ENCODE data around the gene SMCO4. TPM values are rescaled to one million over a fixed set of nuclear protein-coding genes. Genes with fewer than 3 reads are reported as not detected.
A peak's percentile ranks its signal among the peaks of the same experiment; 100 is the strongest.

The SMCO4 gene
- total RNA-seq, 1 experiment from 2014 or later = 50.1 TPM

DNA sequence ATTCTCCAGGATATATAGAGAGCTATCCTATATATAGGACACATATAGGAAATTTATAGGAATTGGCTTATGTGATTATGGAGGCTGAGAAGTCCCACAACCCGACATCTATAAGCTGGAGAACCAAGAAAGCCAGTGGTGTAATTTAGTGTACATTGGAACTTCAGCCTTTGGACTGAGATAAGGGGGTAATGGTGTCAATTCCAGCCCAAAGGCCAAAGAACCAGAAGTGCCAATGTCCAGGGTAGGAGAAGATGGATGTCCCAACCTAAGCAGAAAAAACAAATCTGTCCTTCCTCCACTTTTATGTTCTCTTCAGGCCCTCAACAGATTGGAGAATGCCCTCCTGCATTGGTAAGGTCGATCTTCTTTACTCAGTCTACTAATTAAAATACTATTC, 25.5 kb upstream of the SMCO4 start:
- ChIA-PET CTCF (no interaction called here), POLR2A (no interaction called here)
- DNase-seq (ENCODE audit: low spot score) (no peak), ATAC-seq (no peak)
- no peaks in the 10 kb centered on the region for H3K36me3 Mint-ChIP-seq
- peaks cover 11% of the 10 kb centered on the region for H3K4me1 Mint-ChIP-seq
- TF ChIP-seq ETV6 (CRISPR knock-in tag; IDR thresholded peaks at IDR 0.05) (no peak), KAT7 (CRISPR knock-in tag; IDR thresholded peaks at IDR 0.05; ENCODE audit: borderline replicate concordance) (no peak)
- TF ChIP-seq, protein P1, sequence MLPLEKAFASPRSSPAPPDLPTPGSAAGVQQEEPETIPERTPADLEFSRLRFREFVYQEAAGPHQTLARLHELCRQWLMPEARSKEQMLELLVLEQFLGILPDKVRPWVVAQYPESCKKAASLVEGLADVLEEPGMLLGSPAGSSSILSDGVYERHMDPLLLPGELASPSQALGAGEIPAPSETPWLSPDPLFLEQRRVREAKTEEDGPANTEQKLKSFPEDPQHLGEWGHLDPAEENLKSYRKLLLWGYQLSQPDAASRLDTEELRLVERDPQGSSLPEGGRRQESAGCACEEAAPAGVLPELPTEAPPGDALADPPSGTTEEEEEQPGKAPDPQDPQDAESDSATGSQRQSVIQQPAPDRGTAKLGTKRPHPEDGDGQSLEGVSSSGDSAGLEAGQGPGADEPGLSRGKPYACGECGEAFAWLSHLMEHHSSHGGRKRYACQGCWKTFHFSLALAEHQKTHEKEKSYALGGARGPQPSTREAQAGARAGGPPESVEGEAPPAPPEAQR (CRISPR knock-in tag; IDR thresholded peaks at IDR 0.05) = no peak
- no peaks in the 10 kb centered on the region for H3K27me3 Mint-ChIP-seq (ENCODE audit: low read depth)
- H3K4me3 Mint-ChIP-seq = no peak overlapping the region
- no peak overlapping the region for H3K27ac Mint-ChIP-seq
- no peaks in the 10 kb centered on the region for H3K9me3 Mint-ChIP-seq

- DNase-seq (ENCODE audit: low spot score) (no peak), ATAC-seq (peak; percentile 26; the same call in 1 of the 2 replicates)
- Mint-ChIP-seq H3K4me1 (peaks cover 11% of the 10 kb centered on the region), H3K36me3 (no peaks in the 10 kb centered on the region), H3K4me3 (no peak overlapping the region), H3K9me3 (no peaks in the 10 kb centered on the region), H3K27ac (no peak overlapping the region), H3K27me3 (ENCODE audit: low read depth) (no peaks in the 10 kb centered on the region)
- ChIA-PET POLR2A (no interaction called here), CTCF (interaction anchor here (1.1 kb wide), 1 partner anchor 48 kb away, joined by 3 read pairs; no protein-coding TSS in a partner anchor)
- TF ChIP-seq ZNF396 (CRISPR knock-in tag; IDR thresholded peaks at IDR 0.05; ENCODE audit: borderline replicate concordance) (no peak), ZNF423 (CRISPR knock-in tag; IDR thresholded peaks at IDR 0.05) (peak; percentile 67)
Measured at GRCh38 chr11:93567401-93567895, 24.3 kb upstream of the SMCO4 start.

- CTCF ChIA-PET = interaction anchor here (0.8 kb wide), 1 partner anchor 17 kb away, joined by 3 read pairs; no protein-coding TSS in a partner anchor
- Mint-ChIP-seq H3K27me3 (ENCODE audit: low read depth) (no peaks in the 10 kb centered on the region), H3K4me3 (no peak overlapping the region), H3K27ac (no peak overlapping the region), H3K36me3 (no peaks in the 10 kb centered on the region), H3K9me3 (no peaks in the 10 kb centered on the region), H3K4me1 (peaks cover 11% of the 10 kb centered on the region)
- ATAC-seq = no peak
- POLR2A ChIA-PET = interaction anchor here (0.6 kb wide), 1 partner anchor 352 kb away, joined by 4 read pairs; no protein-coding TSS in a partner anchor
- DNase-seq (ENCODE audit: low spot score) = no peak
- TF ChIP-seq NR3C1 (CRISPR knock-in tag; conservative IDR thresholded peaks at IDR 0.05; ENCODE audit: low read depth) (no peak), NFATC4 (CRISPR knock-in tag; IDR thresholded peaks at IDR 0.05) (no peak), ZNF532 (CRISPR knock-in tag; IDR thresholded peaks at IDR 0.05; ENCODE audit: borderline replicate concordance) (no peak), MXD4 (CRISPR knock-in tag; IDR thresholded peaks at IDR 0.05; ENCODE audit: borderline replicate concordance) (no peak), FOXK1 (CRISPR knock-in tag; IDR thresholded peaks at IDR 0.05) (no peak), ZNF416 (CRISPR knock-in tag; IDR thresholded peaks at IDR 0.05) (no peak), GRHL2 (CRISPR knock-in tag; IDR thresholded peaks at IDR 0.05; ENCODE audit: insufficient replicate concordance, severe bottlenecking) (no peak), ZNF423 (CRISPR knock-in tag; IDR thresholded peaks at IDR 0.05) (no peak), ZNF512 (CRISPR knock-in tag; IDR thresholded peaks at IDR 0.05; ENCODE audit: borderline replicate concordance) (no peak), NR2C2 (CRISPR knock-in tag; IDR thresholded peaks at IDR 0.05) (no peak), SOX15 (CRISPR knock-in tag; IDR thresholded peaks at IDR 0.05) (no peak), TCF7 (CRISPR knock-in tag; IDR thresholded peaks at IDR 0.05; ENCODE audit: low read depth) (no peak), ATF1 (CRISPR knock-in tag; IDR thresholded peaks at IDR 0.05) (no peak), IRF2 (CRISPR knock-in tag; IDR thresholded peaks at IDR 0.05; ENCODE audit: borderline replicate concordance, low read depth) (no peak), MYBL2 (CRISPR knock-in tag; IDR thresholded peaks at IDR 0.05) (no peak)
- TF ChIP-seq, protein P2, sequence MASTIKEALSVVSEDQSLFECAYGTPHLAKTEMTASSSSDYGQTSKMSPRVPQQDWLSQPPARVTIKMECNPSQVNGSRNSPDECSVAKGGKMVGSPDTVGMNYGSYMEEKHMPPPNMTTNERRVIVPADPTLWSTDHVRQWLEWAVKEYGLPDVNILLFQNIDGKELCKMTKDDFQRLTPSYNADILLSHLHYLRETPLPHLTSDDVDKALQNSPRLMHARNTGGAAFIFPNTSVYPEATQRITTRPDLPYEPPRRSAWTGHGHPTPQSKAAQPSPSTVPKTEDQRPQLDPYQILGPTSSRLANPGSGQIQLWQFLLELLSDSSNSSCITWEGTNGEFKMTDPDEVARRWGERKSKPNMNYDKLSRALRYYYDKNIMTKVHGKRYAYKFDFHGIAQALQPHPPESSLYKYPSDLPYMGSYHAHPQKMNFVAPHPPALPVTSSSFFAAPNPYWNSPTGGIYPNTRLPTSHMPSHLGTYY (CRISPR knock-in tag; IDR thresholded peaks at IDR 0.05) = no peak
- TF ChIP-seq, protein P3, sequence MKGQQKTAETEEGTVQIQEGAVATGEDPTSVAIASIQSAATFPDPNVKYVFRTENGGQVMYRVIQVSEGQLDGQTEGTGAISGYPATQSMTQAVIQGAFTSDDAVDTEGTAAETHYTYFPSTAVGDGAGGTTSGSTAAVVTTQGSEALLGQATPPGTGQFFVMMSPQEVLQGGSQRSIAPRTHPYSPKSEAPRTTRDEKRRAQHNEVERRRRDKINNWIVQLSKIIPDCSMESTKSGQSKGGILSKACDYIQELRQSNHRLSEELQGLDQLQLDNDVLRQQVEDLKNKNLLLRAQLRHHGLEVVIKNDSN (CRISPR knock-in tag; IDR thresholded peaks at IDR 0.05) = no peak
- TF ChIP-seq, protein P4, sequence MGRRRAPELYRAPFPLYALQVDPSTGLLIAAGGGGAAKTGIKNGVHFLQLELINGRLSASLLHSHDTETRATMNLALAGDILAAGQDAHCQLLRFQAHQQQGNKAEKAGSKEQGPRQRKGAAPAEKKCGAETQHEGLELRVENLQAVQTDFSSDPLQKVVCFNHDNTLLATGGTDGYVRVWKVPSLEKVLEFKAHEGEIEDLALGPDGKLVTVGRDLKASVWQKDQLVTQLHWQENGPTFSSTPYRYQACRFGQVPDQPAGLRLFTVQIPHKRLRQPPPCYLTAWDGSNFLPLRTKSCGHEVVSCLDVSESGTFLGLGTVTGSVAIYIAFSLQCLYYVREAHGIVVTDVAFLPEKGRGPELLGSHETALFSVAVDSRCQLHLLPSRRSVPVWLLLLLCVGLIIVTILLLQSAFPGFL (CRISPR knock-in tag; IDR thresholded peaks at IDR 0.05; ENCODE audit: borderline replicate concordance) = no peak
Measured at GRCh38 chr11:93564895-93565294, 21.7 kb upstream of the SMCO4 start.

Data from WTC11 (cell line).